ENCODE data around the gene CCND1. TPM values are rescaled to one million over a fixed set of nuclear protein-coding genes. Genes with fewer than 3 reads are reported as not detected.

Gene CCND1
- total and polyA plus RNA-seq, 10 of the 15 experiments (the other 5 are each of a cell fraction or from before 2014, with no cell fraction given): 0.09 to 6.6 (median 0.59) TPM; not detected in 2

DNA sequence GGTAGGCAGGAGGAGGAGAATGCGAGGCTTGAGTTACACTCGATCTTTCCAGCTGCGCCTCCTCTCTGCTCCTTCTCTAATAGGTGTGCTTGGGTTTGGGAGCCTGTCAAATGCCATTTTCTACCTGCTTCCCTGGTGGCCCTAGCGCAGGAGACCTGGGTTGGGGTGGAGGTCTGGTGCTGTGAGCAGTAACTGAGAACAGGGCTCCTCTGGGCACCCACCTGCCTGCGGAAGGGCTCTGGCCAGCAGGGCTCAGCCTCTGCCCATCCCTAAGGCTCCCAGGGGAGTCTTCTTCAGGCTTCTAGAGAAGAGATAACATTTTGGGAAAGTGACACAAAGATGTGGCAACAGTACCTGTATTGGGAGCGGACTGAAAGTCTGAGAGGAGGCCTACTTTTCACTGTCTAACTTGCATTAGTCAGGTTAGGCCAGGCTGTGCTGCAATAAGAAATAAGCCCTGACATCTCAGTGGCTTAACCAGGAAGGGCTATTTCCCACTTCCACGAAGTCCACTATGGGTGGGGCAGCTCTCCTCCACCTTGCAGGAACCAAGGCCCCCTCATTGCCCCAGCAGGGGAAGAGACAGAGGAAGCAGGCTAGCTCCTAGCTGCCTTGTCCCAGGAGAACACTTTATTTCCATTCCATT is 41.8 kb downstream of the CCND1 start (continued):
- TF ChIP-seq GATAD2B (conservative IDR thresholded peaks at IDR 0.05; ENCODE audit: low read depth) (no peak), ZNF384 (IDR thresholded peaks at IDR 0.05; ENCODE audit: borderline replicate concordance, low read depth, low read length) (no peak), SRF (IDR thresholded peaks at IDR 0.05; ENCODE audit: low read depth in 2 of 2, low read length in 2 of 2) (no peak)
- TF ChIP-seq, protein P1, sequence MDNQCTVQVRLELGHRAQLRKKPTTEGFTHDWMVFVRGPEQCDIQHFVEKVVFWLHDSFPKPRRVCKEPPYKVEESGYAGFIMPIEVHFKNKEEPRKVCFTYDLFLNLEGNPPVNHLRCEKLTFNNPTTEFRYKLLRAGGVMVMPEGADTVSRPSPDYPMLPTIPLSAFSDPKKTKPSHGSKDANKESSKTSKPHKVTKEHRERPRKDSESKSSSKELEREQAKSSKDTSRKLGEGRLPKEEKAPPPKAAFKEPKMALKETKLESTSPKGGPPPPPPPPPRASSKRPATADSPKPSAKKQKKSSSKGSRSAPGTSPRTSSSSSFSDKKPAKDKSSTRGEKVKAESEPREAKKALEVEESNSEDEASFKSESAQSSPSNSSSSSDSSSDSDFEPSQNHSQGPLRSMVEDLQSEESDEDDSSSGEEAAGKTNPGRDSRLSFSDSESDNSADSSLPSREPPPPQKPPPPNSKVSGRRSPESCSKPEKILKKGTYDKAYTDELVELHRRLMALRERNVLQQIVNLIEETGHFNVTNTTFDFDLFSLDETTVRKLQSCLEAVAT (IDR thresholded peaks at IDR 0.05): no peak

DNA sequence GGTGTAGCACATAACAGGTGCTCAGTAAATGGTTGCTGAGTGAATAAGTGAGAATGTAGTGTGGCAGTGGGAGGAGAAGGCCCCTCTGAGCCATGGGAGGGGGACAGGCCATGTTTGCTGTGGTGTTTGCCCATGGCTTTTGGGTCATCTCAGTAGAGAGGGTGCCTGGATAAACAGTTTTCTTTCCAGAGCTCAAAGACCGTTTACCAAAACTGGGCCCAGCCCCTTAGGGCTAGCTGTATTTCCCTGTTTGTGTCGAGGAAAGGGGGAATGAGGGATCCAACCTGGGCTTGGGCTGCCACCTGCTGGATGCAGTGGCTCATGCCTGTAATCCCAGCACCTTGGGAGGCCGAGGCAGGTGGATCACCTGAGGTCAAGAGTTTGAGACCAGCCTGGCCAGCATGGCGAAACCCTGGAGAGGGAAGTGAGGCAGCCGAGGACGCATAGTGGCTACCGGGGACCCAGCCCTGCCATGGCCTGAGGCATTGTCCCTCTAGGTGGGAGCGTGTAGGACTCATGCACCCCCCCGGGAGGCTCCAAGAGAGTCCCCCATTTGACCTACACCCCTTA is 42.9 kb downstream of the CCND1 start:
- intact Hi-C loops (cut with micrococcal nuclease; ENCODE audit: unreplicated experiment) (no loop called here), in situ Hi-C loops (cut with MboI) (loop anchor here (10.0 kb wide), 1 partner anchor 511 kb away; no protein-coding TSS in a partner anchor)
- Histone ChIP-seq H3K4me3 (no peak overlapping the region), H4K20me1 (ENCODE audit: control insufficient read depth, insufficient read depth) (no peaks in the 10 kb centered on the region), H2AFZ (ENCODE audit: control insufficient read depth, low read depth, low read length) (no peak overlapping the region), H3K4me2 (ENCODE audit: control insufficient read depth, insufficient read depth) (no peak overlapping the region), H3K9ac (ENCODE audit: control insufficient read depth, insufficient read depth, low read length) (no peak overlapping the region), H3K36me3 (ENCODE audit: control insufficient read depth in 2 of 2, insufficient read depth in 2 of 2, low read length in 1 of 2) (no peaks in the 10 kb centered on the region), H3K4me1 (ENCODE audit: control insufficient read depth, insufficient read depth, low read length) (no peaks in the 10 kb centered on the region), H3K27me3 (replicated peaks in 1 of 2; ENCODE audit: control insufficient read depth in 2 of 2, insufficient read depth in 2 of 2, low read length in 1 of 2) (no peaks in the 10 kb centered on the region), H3K27ac (ENCODE audit: control insufficient read depth, insufficient read depth) (no peak overlapping the region), H3K79me2 (ENCODE audit: control insufficient read depth, insufficient read depth, low read length) (no peaks in the 10 kb centered on the region), H3K9me3 (replicated peaks; ENCODE audit: control insufficient read depth, insufficient read depth, low read length) (no peaks in the 10 kb centered on the region; the same call in 2 of the 3 replicates)
- CTCF ChIA-PET: interaction anchor here (0.7 to 1.0 kb wide), 3 partner anchors 13 to 727 kb away, joined by 3 to 5 read pairs (median 3); no protein-coding TSS in a partner anchor
- peak; percentile 24; the same call in 1 of the 3 replicates for ATAC-seq
- 25% methylated on average over 9 of the region's 9 CpGs for WGBS (ENCODE audit: insufficient coverage, insufficient replicate concordance, low lambda C conversion rate, missing lambda C conversion rate)
- DNase-seq (ENCODE audit: low read depth, low spot score): no peak
- FAIRE-seq: no peak
- BruUV-seq (replicated peaks): no TSS peak
- TF ChIP-seq, protein P2, sequence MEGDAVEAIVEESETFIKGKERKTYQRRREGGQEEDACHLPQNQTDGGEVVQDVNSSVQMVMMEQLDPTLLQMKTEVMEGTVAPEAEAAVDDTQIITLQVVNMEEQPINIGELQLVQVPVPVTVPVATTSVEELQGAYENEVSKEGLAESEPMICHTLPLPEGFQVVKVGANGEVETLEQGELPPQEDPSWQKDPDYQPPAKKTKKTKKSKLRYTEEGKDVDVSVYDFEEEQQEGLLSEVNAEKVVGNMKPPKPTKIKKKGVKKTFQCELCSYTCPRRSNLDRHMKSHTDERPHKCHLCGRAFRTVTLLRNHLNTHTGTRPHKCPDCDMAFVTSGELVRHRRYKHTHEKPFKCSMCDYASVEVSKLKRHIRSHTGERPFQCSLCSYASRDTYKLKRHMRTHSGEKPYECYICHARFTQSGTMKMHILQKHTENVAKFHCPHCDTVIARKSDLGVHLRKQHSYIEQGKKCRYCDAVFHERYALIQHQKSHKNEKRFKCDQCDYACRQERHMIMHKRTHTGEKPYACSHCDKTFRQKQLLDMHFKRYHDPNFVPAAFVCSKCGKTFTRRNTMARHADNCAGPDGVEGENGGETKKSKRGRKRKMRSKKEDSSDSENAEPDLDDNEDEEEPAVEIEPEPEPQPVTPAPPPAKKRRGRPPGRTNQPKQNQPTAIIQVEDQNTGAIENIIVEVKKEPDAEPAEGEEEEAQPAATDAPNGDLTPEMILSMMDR (IDR thresholded peaks at IDR 0.05 in 2 of 3, conservative IDR thresholded peaks at IDR 0.05 in 1 of 3; ENCODE audit: control insufficient read depth in 2 of 3, extremely low read depth in 1 of 3, insufficient read depth in 1 of 3, low read depth in 3 of 3, low read length in 3 of 3): peak in 2 of 3 experiments; percentile 26 to 35; a peak in 4 of 6 replicates
- no peak for TF ChIP-seq BMI1 (IDR thresholded peaks at IDR 0.05; ENCODE audit: borderline replicate concordance)
- peak; percentile 24; the same call in 1 of the 2 replicates for TF ChIP-seq RAD21 (IDR thresholded peaks at IDR 0.05; ENCODE audit: insufficient read depth, low read depth, low read length)
- POLR2A ChIA-PET: no interaction called here
- RAD21 ChIA-PET (ENCODE audit: unreplicated experiment): interaction anchor here (0.6 to 1.0 kb wide), 3 partner anchors 581 to 933 kb away, joined by 3 to 5 read pairs (median 5); no protein-coding TSS in a partner anchor
- SMC1A ChIA-PET (ENCODE audit: uncharacterized antibody, unreplicated experiment): no interaction called here
